IMR-90 (cell line): ENCODE measurements around the gene GPA33. TPM values are rescaled to one million over a fixed set of nuclear protein-coding genes. Genes with fewer than 3 reads are reported as not detected.

ENCODE experiments used
- ATAC-seq: fragments of 200-7000 bp; cut with Tn5 transposase; 2 replicates; pipeline ENCODE4 v1.9.1; 2020; ENCODE audit warnings: low read depth, mild to moderate bottlenecking, moderate library complexity
- BruUV-seq: library from RNA; stranded (reverse); fragments of 400-500 nt; replicated peaks from 2 replicates; lab custom pipeline; 2021; lab: Mats Ljungman, UMichigan
- CTCF ChIA-PET: fragments of 300-600 bp; formaldehyde crosslinking; extraction: SDS; loops from one replicate; lab custom pipeline; 2021; ENCODE audit warnings: antibody characterized with exemption; lab: Yijun Ruan, JAX
- POLR2A ChIA-PET: fragments of 300-600 bp; sonication (Branson Sonifier 250); formaldehyde crosslinking; loops from one replicate; lab custom pipeline; 2022; ENCODE audit warnings: antibody characterized with exemption; ENCODE audit not compliant: unreplicated experiment; lab: Charles Lee
- DNase-seq: peaks from one replicate; pipeline ENCODE4 v3.0.0; 2013
- H2AFZ ChIP-seq: replicated peaks from 2 replicates; pipeline ENCODE3; 2013; ENCODE audit warnings: low read length, mild to moderate bottlenecking; ENCODE audit not compliant: poor library complexity
- H2AK5ac ChIP-seq: 2 replicates; pipeline ENCODE4 v1.6.1; 2013; ENCODE audit warnings: low read depth, low read length, inconsistent platforms
- H2AK9ac ChIP-seq: replicated peaks from 2 replicates; pipeline ENCODE3; 2013; ENCODE audit warnings: mild to moderate bottlenecking, low read depth, low read length, moderate library complexity; ENCODE audit not compliant: poor library complexity
- H2BK120ac ChIP-seq: 2 replicates; pipeline ENCODE4 v1.6.1; 2013; ENCODE audit warnings: low read depth, low read length, inconsistent platforms
- H2BK15ac ChIP-seq: 3 replicates; pipeline ENCODE4 v1.6.1; 2013; ENCODE audit warnings: low read depth, low read length, inconsistent platforms
- H2BK20ac ChIP-seq: 2 replicates; pipeline ENCODE4 v1.6.1; 2013; ENCODE audit warnings: low read depth, mild to moderate bottlenecking, inconsistent platforms, low read length, moderate library complexity
- H2BK5ac ChIP-seq: 2 replicates; pipeline ENCODE4 v1.6.1; 2013; ENCODE audit warnings: mild to moderate bottlenecking, low read depth, low read length, inconsistent platforms; ENCODE audit not compliant: poor library complexity, severe bottlenecking
- H3K14ac ChIP-seq: replicated peaks from 2 replicates; pipeline ENCODE4 v1.6.1; 2013; ENCODE audit warnings: low read depth, low read length, inconsistent platforms
- H3K18ac ChIP-seq: 2 replicates; pipeline ENCODE4 v1.6.1; 2013; ENCODE audit warnings: low read depth, low read length, control low read depth
- H3K23ac ChIP-seq: 2 replicates; pipeline ENCODE4 v1.6.1; 2013; ENCODE audit warnings: low read depth, low read length, inconsistent platforms
- H3K27ac ChIP-seq: 2 replicates; pipeline ENCODE4 v1.5.1; 2013; ENCODE audit warnings: mild to moderate bottlenecking, control low read depth, low read length; ENCODE audit not compliant: insufficient read depth
- H3K27me3 ChIP-seq: 2 replicates; pipeline ENCODE4 v1.6.1; 2013; ENCODE audit warnings: low read length; ENCODE audit not compliant: control insufficient read depth, insufficient read depth
- H3K36me3 ChIP-seq: 2 replicates; pipeline ENCODE4 v1.6.1; 2013; ENCODE audit warnings: low read length, mixed read lengths; ENCODE audit not compliant: control insufficient read depth, insufficient read depth
- H3K4ac ChIP-seq: 2 replicates; pipeline ENCODE4 v1.6.1; 2013; ENCODE audit warnings: low read depth, low read length, inconsistent platforms
- H3K4me1 ChIP-seq: 2 replicates; pipeline ENCODE4 v1.6.1; 2013; ENCODE audit warnings: low read length, mixed read lengths; ENCODE audit not compliant: control insufficient read depth, insufficient read depth
- H3K4me2 ChIP-seq: 2 replicates; pipeline ENCODE4 v1.6.1; 2013; ENCODE audit warnings: low read depth, mild to moderate bottlenecking, control low read depth, low read length, moderate library complexity
- H3K4me3 ChIP-seq: 2 replicates; pipeline ENCODE4 v1.5.1; 2013; ENCODE audit warnings: low read depth, mild to moderate bottlenecking, control low read depth, low read length, moderate library complexity; ENCODE audit not compliant: insufficient read depth
- H3K56ac ChIP-seq: 2 replicates; pipeline ENCODE4 v1.6.1; 2013; ENCODE audit warnings: low read length, inconsistent platforms; ENCODE audit not compliant: insufficient read depth; ENCODE audit errors: extremely low read depth
- H3K79me1 ChIP-seq, 2 experiments: 2 replicates each; pipeline ENCODE4 v1.6.1; 2013; ENCODE audit warnings: low read length in 2 of 2, inconsistent platforms in 1 of 2, low read depth in 1 of 2
- H3K9ac ChIP-seq: 2 replicates; pipeline ENCODE4 v1.6.1; 2013; ENCODE audit warnings: low read depth, low read length, control low read depth
- H3K9me1 ChIP-seq: 2 replicates; pipeline ENCODE4 v1.6.1; 2013; ENCODE audit warnings: low read length, inconsistent platforms; ENCODE audit not compliant: insufficient read depth
- H3K9me3 ChIP-seq: 2 replicates; pipeline ENCODE4 v1.6.1; 2013; ENCODE audit warnings: low read length; ENCODE audit not compliant: control insufficient read depth, insufficient read depth
- H4K20me1 ChIP-seq: 2 replicates; pipeline ENCODE4 v1.6.1; 2013; ENCODE audit warnings: low read length, inconsistent platforms; ENCODE audit not compliant: insufficient read depth
- H4K5ac ChIP-seq: 2 replicates; pipeline ENCODE4 v1.6.1; 2013; ENCODE audit warnings: mild to moderate bottlenecking, low read depth, low read length, control low read depth
- H4K8ac ChIP-seq, 2 experiments: 2 replicates each; pipeline ENCODE4 v1.6.1; 2013; ENCODE audit warnings: low read depth in 2 of 2, low read length in 2 of 2, control low read depth in 1 of 2, inconsistent platforms in 1 of 2
- H4K91ac ChIP-seq: 2 replicates; pipeline ENCODE4 v1.6.1; 2013; ENCODE audit warnings: low read depth, low read length, inconsistent platforms; ENCODE audit not compliant: insufficient read depth
- BHLHE40 ChIP-seq: fragments of 150-350 bp; IDR thresholded peaks from 2 replicates; pipeline ENCODE4 v1.6.1; 2016; ENCODE audit warnings: mild to moderate bottlenecking, low read depth, low read length
- CHD1 ChIP-seq: IDR thresholded peaks from 2 replicates; pipeline ENCODE4 v1.6.1; 2012; ENCODE audit warnings: low read depth, low read length, improper control_type of control experiment
- CTCF ChIP-seq: conservative IDR thresholded peaks from 2 replicates; pipeline ENCODE4 v1.5.1; 2012; ENCODE audit warnings: mild to moderate bottlenecking, low read depth, low read length, improper control_type of control experiment
- ELK1 ChIP-seq: fragments of 150-350 bp; IDR thresholded peaks from 2 replicates; pipeline ENCODE4 v1.6.1; 2016; ENCODE audit warnings: low read depth, mild to moderate bottlenecking, low read length, moderate library complexity, borderline replicate concordance
- FOS ChIP-seq: fragments of 150-350 bp; IDR thresholded peaks from 2 replicates; pipeline ENCODE4 v1.6.1; 2016; ENCODE audit warnings: low read depth, low read length
- POLR2A ChIP-seq: IDR thresholded peaks from 2 replicates; pipeline ENCODE4 v1.6.1; 2012; ENCODE audit warnings: mild to moderate bottlenecking, low read depth, low read length
- RAD21 ChIP-seq: IDR thresholded peaks from 2 replicates; pipeline ENCODE4 v1.6.1; 2012; ENCODE audit warnings: low read length, improper control_type of control experiment
- RFX5 ChIP-seq: IDR thresholded peaks from 2 replicates; pipeline ENCODE4 v1.8.0; 2012; ENCODE audit warnings: low read depth, mild to moderate bottlenecking, low read length, moderate library complexity
- SMC3 ChIP-seq: fragments of 150-350 bp; IDR thresholded peaks from 2 replicates; pipeline ENCODE4 v1.6.1; 2016; ENCODE audit warnings: low read depth, mild to moderate bottlenecking, antibody characterized with exemption, low read length, moderate library complexity
- WGBS, 2 experiments: methylation state at CpG; one replicate each; pipeline versions ENCODE4 v1.1.5 to v1.1.7; 2013; ENCODE audit warnings: missing lambda C conversion rate in 2 of 2; ENCODE audit not compliant: insufficient read length in 1 of 2; ENCODE audit errors: extremely low coverage in 2 of 2; 5-methylcytosine and 5-hydroxymethylcytosine counted together
- dilution Hi-C: fragments of 300-500 bp; cut with HindIII; formaldehyde crosslinking; loops from one replicate; pipeline ENCODE4 v1.14.3; 2018; ENCODE audit warnings: low sequenced_read_pairs; ENCODE audit not compliant: unreplicated experiment
- in situ Hi-C: fragments of 300-500 bp; cut with MboI; formaldehyde crosslinking; loops from 3 replicates; pipeline ENCODE4 v1.14.3; 2019; ENCODE audit warnings: low sequenced_read_pairs, inconsistent platforms, mixed read lengths
- intact Hi-C: fragments of 100-400 bp; cut with micrococcal nuclease; formaldehyde crosslinking; loops from 2 replicates; pipeline ENCODE4 v1.10.0; 2022
- polyA plus RNA-seq, 3 experiments: library from polyadenylated mRNA; depleted of rRNA; stranded (reverse); fragments of >200 nt; gene quantifications; 2 replicates each; pipeline ENCODE4 v1.2.3, GENCODE V29; 2012; ENCODE audit warnings: low replicate concordance in 1 of 3
- total RNA-seq: library from RNA; depleted of rRNA; stranded (reverse); fragments of >200 nt; gene quantifications from 2 replicates; pipeline ENCODE4 v1.2.3, GENCODE V29; 2012

Gene GPA33
- total and polyA plus RNA-seq, 2 of the 4 experiments (the other 2 are of a cell fraction) = not detected

DNA sequence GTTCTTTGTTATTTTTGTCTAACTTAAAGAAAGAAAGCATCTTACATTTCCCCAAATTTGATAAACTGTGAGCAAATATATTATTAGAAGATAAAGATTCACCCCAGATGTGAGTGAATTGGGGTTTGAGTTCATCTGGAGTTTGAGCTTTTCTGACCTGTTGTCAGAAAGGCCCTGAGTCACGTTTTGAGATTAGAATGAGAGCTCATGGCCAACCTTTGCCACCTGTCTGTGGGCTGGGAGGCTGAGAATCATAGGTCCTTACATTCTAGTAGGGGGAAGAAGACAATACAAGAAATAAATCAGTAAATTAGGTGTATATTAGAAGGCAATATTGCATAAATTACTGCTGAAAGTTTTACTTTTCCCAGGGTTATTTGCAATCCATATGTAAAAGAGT is 26.0 kb upstream of the GPA33 start:
- no peaks in the 10 kb centered on the region for H3K36me3 ChIP-seq
- POLR2A ChIA-PET = no interaction called here
- H3K18ac ChIP-seq = no peak overlapping the region
- H3K79me1 ChIP-seq = no peaks in the 10 kb centered on the region
- no peak overlapping the region for H3K9ac ChIP-seq
- no peak for DNase-seq
- H3K4me3 ChIP-seq = no peak overlapping the region
- no peak overlapping the region for H3K4me2 ChIP-seq
- no peaks in the 10 kb centered on the region for H3K9me3 ChIP-seq
- intact Hi-C loops (no loop called here), in situ Hi-C loops (no loop called here), dilution Hi-C loops (no loop called here)
- H2AK5ac ChIP-seq = no peak overlapping the region
- H3K4ac ChIP-seq = no peak overlapping the region
- H3K4me1 ChIP-seq = no peaks in the 10 kb centered on the region
- no peak overlapping the region for H4K91ac ChIP-seq
- H3K9me1 ChIP-seq = no peaks in the 10 kb centered on the region
- no peak overlapping the region for H4K8ac ChIP-seq
- ATAC-seq = no peak
- no peak overlapping the region for H3K14ac ChIP-seq
- no peak overlapping the region for H2BK120ac ChIP-seq
- H2AFZ ChIP-seq = no peak overlapping the region
- TF ChIP-seq FOS (no peak), POLR2A (no peak), BHLHE40 (no peak), RAD21 (no peak), CHD1 (no peak), SMC3 (no peak), ELK1 (no peak), CTCF (no peak), RFX5 (no peak)
- no peak overlapping the region for H4K5ac ChIP-seq
- H2AK9ac ChIP-seq = no peak overlapping the region
- no peaks in the 10 kb centered on the region for H4K20me1 ChIP-seq
- CTCF ChIA-PET = no interaction called here
- H3K23ac ChIP-seq = no peak overlapping the region
- H2BK20ac ChIP-seq = no peak overlapping the region
- H3K27me3 ChIP-seq = peaks cover 2% of the 10 kb centered on the region; the same call in 1 of the 2 replicates
- no TSS peak for BruUV-seq
- no peak overlapping the region for H3K56ac ChIP-seq
- WGBS, 2 experiments = no CpG with 5 or more reads among the region's 1 CpG
- H2BK5ac ChIP-seq = no peak overlapping the region
- no peak overlapping the region for H3K27ac ChIP-seq
- H2BK15ac ChIP-seq = no peak overlapping the region
